Lower leg skin (tissue), 3 donors: ENCODE results near the gene SFT2D3.

Experiments
- CTCF ChIP-seq, 3 donors: fragments of 450-650 bp; IDR thresholded peaks; one replicate each; pipeline ENCODE4 v1.5.1; 2016; ENCODE audit warnings: antibody characterized with exemption in 3 of 3, mild to moderate bottlenecking in 3 of 3, moderate library complexity in 2 of 3
- POLR2A ChIP-seq, 2 donors: fragments of 450-650 bp; IDR thresholded peaks; one replicate each; pipeline ENCODE4 v1.6.1; 2016 to 2017; ENCODE audit warnings: antibody characterized with exemption in 2 of 2, mild to moderate bottlenecking in 1 of 2, moderate library complexity in 1 of 2

- TF ChIP-seq CTCF (IDR thresholded peaks at IDR 0.05) (no peak), POLR2A (IDR thresholded peaks at IDR 0.05) (no peak)
Measured at GRCh38 chr2:127678991-127679390, 22.3 kb upstream of the SFT2D3 start.
